HepG2 (cell line): ENCODE results near the gene MOK. TPM values are rescaled to one million over a fixed set of nuclear protein-coding genes. Genes with fewer than 3 reads are reported as not detected.

Experiments
- ATAC-seq: fragments of 200-7000 bp; cut with Tn5 transposase; 3 replicates; pipeline ENCODE4 v1.9.1; 2020; ENCODE audit warnings: mild to moderate bottlenecking, moderate library complexity
- BruUV-seq: library from RNA; stranded (reverse); fragments of 400-500 nt; replicated peaks from 2 replicates; lab custom pipeline; 2021; lab: Mats Ljungman, UMichigan
- CTCF ChIA-PET: fragments of 300-600 bp; formaldehyde crosslinking; extraction: SDS; loops from one replicate; lab custom pipeline; 2021; ENCODE audit warnings: low total read pairs, inconsistent platforms, low intra/inter-chr PET ratio; lab: Yijun Ruan, JAX
- POLR2A ChIA-PET: fragments of 350-600 bp; sonication (Branson Sonifier 250); formaldehyde crosslinking; loops from one replicate; lab custom pipeline; 2020; ENCODE audit warnings: antibody characterized with exemption, inconsistent platforms; lab: Yijun Ruan, JAX
- DNase-seq: peaks from one replicate; pipeline ENCODE4 v3.0.0-alpha.2; 2015; ENCODE audit warnings: low spot score
- FAIRE-seq: peaks from 3 replicates; lab custom pipeline; 2011; peaks lifted over from hg19 to GRCh38; lab: Jason Lieb, UNC
- H2AFZ ChIP-seq: one replicate; pipeline ENCODE4 v1.6.1; 2011; ENCODE audit warnings: low read length, inconsistent platforms
- H3K27ac ChIP-seq: fragments of 300-600 bp; 3 replicates; pipeline ENCODE4 v1.8.0; 2011; ENCODE audit warnings: mixed run types, mild to moderate bottlenecking, mixed read lengths, low read length, inconsistent platforms; ENCODE audit not compliant: insufficient read depth; ENCODE audit errors: extremely low read length
- H3K27me3 ChIP-seq, 2 experiments: fragments of 200-600 bp in 1 of 2; 2 replicates in 1 of 2; 3 replicates in 1 of 2; pipeline versions ENCODE4 v1.6.0 to v1.8.0; 2011; ENCODE audit warnings: low read length in 2 of 2, mild to moderate bottlenecking in 2 of 2, moderate library complexity in 2 of 2, inconsistent platforms in 1 of 2; ENCODE audit not compliant: insufficient read depth in 2 of 2, control insufficient read depth in 1 of 2
- H3K36me3 ChIP-seq, 2 experiments: fragments of 200-600 bp in 1 of 2; replicated peaks in 1 of 2; 2 replicates in 1 of 2; 3 replicates in 1 of 2; pipeline versions ENCODE4 v1.5.1 to v1.8.0; 2011; ENCODE audit warnings: low read length in 2 of 2, inconsistent platforms in 1 of 2; ENCODE audit not compliant: insufficient read depth in 2 of 2, control insufficient read depth in 1 of 2
- H3K4me1 ChIP-seq: 2 replicates; pipeline ENCODE4 v1.5.1; 2012; ENCODE audit warnings: low read length, inconsistent platforms; ENCODE audit not compliant: insufficient read depth
- H3K4me2 ChIP-seq: 2 replicates; pipeline ENCODE4 v1.6.0; 2011; ENCODE audit warnings: low read depth, low read length, inconsistent platforms
- H3K4me3 ChIP-seq, 3 experiments: fragments of 200-600 bp in 1 of 3; sonication (generic), shearing (Covaris generic) in 1 of 3; replicated peaks in 1 of 3; 2 replicates each; pipeline ENCODE4 v1.5.1; 2011 to 2016; ENCODE audit warnings: low read length in 3 of 3, inconsistent platforms in 2 of 3, low read depth in 2 of 3, mild to moderate bottlenecking in 2 of 3, control low read depth in 1 of 3, mixed read lengths in 1 of 3; ENCODE audit not compliant: insufficient read depth in 1 of 3
- H3K79me2 ChIP-seq: one replicate; pipeline ENCODE4 v1.6.1; 2011; ENCODE audit warnings: low read length, inconsistent platforms; ENCODE audit not compliant: insufficient read depth
- H3K9ac ChIP-seq: 2 replicates; pipeline ENCODE4 v1.6.0; 2011; ENCODE audit warnings: mild to moderate bottlenecking, low read depth, low read length, inconsistent platforms; ENCODE audit not compliant: insufficient read depth
- H3K9me3 ChIP-seq: 2 replicates; pipeline ENCODE4 v1.5.1; 2012; ENCODE audit warnings: mild to moderate bottlenecking, low read length
- H4K20me1 ChIP-seq: 2 replicates; pipeline ENCODE4 v1.6.0; 2011; ENCODE audit warnings: inconsistent platforms, mild to moderate bottlenecking, low read length, moderate library complexity; ENCODE audit not compliant: insufficient read depth
- AGO2 ChIP-seq: fragments of 200-400 bp; formaldehyde crosslinking; optimal IDR thresholded peaks from 2 replicates; pipeline ENCODE3; 2017; ENCODE audit warnings: mild to moderate bottlenecking, low read depth, low read length, moderate library complexity
- HNRNPLL ChIP-seq: fragments of 200-400 bp; formaldehyde crosslinking; IDR thresholded peaks from 2 replicates; pipeline ENCODE4 v1.6.1; 2017; ENCODE audit warnings: mild to moderate bottlenecking, low read depth, low read length; ENCODE audit not compliant: poor library complexity, severe bottlenecking
- MXD1 ChIP-seq: sonication (generic); formaldehyde crosslinking; IDR thresholded peaks from 2 replicates; pipeline ENCODE4 v1.4.0; 2020; ENCODE audit warnings: mild to moderate bottlenecking, missing genetic modification reagents
- NFE2L1 ChIP-seq: sonication (generic); formaldehyde crosslinking; IDR thresholded peaks from 2 replicates; pipeline ENCODE4 v1.4.0; 2020; ENCODE audit warnings: missing genetic modification reagents, mild to moderate bottlenecking, borderline replicate concordance
- TAF15 ChIP-seq: fragments of 200-400 bp; formaldehyde crosslinking; IDR thresholded peaks from one replicate; pipeline ENCODE4 v1.6.1; 2018; ENCODE audit warnings: mild to moderate bottlenecking, low read depth, low read length; ENCODE audit not compliant: poor library complexity, severe bottlenecking
- ZBTB33 ChIP-seq: sonication (generic); formaldehyde crosslinking; IDR thresholded peaks from 2 replicates; pipeline ENCODE4 v1.4.0; 2020; ENCODE audit warnings: missing genetic modification reagents
- ZNF674 ChIP-seq: sonication (generic); formaldehyde crosslinking; IDR thresholded peaks from 2 replicates; pipeline ENCODE4 v1.5.0; 2020; ENCODE audit warnings: low read depth, mild to moderate bottlenecking, missing genetic modification reagents
- WGBS: methylation state at CpG from one replicate; pipeline ENCODE4 v1.1.6; 2017; ENCODE audit warnings: low lambda C conversion rate; 5-methylcytosine and 5-hydroxymethylcytosine counted together
- in situ Hi-C: cut with HindIII; loops from 2 replicates; pipeline ENCODE4 v1.10.0; 2017; ENCODE audit warnings: low pct_unique_long_range_greater_than_20kb; ENCODE audit not compliant: extremely low pct_ligation_motif_present
- intact Hi-C: fragments of 100-400 bp; cut with micrococcal nuclease; formaldehyde crosslinking; loops from one replicate; pipeline ENCODE4 v1.10.0; 2022; ENCODE audit not compliant: unreplicated experiment
- polyA plus RNA-seq, 8 experiments: library from polyadenylated mRNA; depleted of rRNA in 3 of 8; stranded (reverse) in 7 of 8; unstranded in 1 of 8; fragments of >200 nt; fragmentation: Illumina TruSeq in 4 of 8; extraction: Trizol in 4 of 8; gene quantifications; 2 replicates each; pipeline versions ENCODE4 v1.2.1 to v1.2.3, GENCODE V29; 2011 to 2016; ENCODE audit warnings: low read depth in 4 of 8, missing spikeins in 1 of 8, mixed read lengths in 1 of 8; ENCODE audit not compliant: insufficient read depth in 1 of 8
- total RNA-seq, 5 experiments: library from RNA; depleted of rRNA; stranded (reverse); fragments of >200 nt; fragmentation: Illumina TruSeq; extraction: Trizol; gene quantifications; 2 replicates each; pipeline ENCODE4 v1.2.3, GENCODE V29; 2016; ENCODE audit warnings: low read depth in 1 of 5
- TF ChIP-seq, protein P1 (sequence below): sonication (generic); formaldehyde crosslinking; IDR thresholded peaks from 2 replicates; pipeline ENCODE4 v1.8.1; 2023; ENCODE audit warnings: mild to moderate bottlenecking, moderate library complexity, missing genetic modification reagents
- TF ChIP-seq, protein P2 (sequence below): sonication (generic); formaldehyde crosslinking; IDR thresholded peaks from 2 replicates; pipeline ENCODE4 v1.8.1; 2023; ENCODE audit warnings: mild to moderate bottlenecking, missing genetic modification reagents

Gene MOK
- total and polyA plus RNA-seq, 2 of the 13 experiments (the other 11 are each of a cell fraction or from before 2014, with no cell fraction given), result 15.3 to 16.9 TPM

DNA sequence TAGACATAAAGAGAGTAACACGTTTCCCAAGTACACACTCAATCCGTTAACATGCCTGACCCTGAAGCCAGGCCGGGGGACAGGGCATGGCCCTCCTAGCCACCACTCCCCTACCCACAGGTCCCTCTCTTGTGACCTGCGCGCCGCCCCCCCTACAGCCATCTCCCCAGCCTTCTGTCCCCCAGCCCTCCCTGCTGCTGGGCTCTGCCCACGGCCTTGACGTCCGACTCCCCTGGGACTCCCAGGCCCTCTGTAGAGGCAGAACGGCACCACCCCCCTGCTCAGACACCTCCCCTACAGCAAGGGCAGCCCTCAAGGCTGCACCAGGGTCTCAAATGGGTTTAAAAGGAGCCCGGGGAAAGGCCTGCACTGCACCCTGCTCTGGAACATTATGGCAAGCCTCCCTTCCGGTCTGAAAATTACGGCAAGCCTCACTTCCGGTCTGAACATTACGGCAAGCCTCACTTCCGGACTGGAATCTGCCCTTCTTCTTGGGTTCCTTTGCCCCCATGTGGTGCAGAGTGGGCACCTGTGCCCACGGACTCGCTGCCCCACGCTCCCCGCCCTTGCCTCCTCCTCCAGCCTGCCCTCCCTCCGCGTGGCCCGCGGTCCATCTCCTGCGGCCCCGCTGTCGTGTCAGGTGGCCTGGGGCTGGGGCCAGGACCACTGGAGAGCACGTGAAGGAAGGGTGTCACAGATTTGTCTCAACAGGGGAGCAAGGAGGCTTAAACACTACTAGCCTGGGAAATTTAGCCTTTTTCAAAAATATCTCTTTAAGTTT lies 77.6 kb downstream of the MOK start:
- Histone ChIP-seq H3K36me3 (peaks cover 1 to 7% of the 10 kb centered on the region in 2 experiments; a peak in 2 of 5 replicates), H4K20me1 (no peaks in the 10 kb centered on the region), H3K79me2 (no peaks in the 10 kb centered on the region), H3K9ac (no peak overlapping the region), H2AFZ (no peak overlapping the region), H3K27ac (no peak overlapping the region), H3K4me1 (no peaks in the 10 kb centered on the region), H3K4me3 (no peak overlapping the region), H3K9me3 (no peaks in the 10 kb centered on the region), H3K4me2 (no peak overlapping the region), H3K27me3 (no peaks in the 10 kb centered on the region; a peak in 1 of 5 replicates)
- POLR2A ChIA-PET, result no interaction called here
- no peak for TF ChIP-seq MXD1 (CRISPR knock-in tag)
- no peak for TF ChIP-seq ZNF674 (CRISPR knock-in tag)
- no TSS peak for BruUV-seq
- in situ Hi-C loops (no loop called here), intact Hi-C loops (no loop called here)
- WGBS, result 91% methylated on average over 28 of the region's 28 CpGs
- ATAC-seq, result peak; percentile 18; the same call in 2 of the 3 replicates
- FAIRE-seq, result no peak
- CTCF ChIA-PET, result no interaction called here
- DNase-seq, result no peak

GRCh38 chr14:102226356-102227125 lies 78.4 kb downstream of the MOK start:
- ChIA-PET POLR2A (no interaction called here), CTCF (no interaction called here)
- H3K27ac ChIP-seq, result no peak overlapping the region
- DNase-seq (no peak), ATAC-seq (peak; percentile 49), FAIRE-seq (no peak)
- peaks cover 1 to 7% of the 10 kb centered on the region in 2 experiments; a peak in 2 of 5 replicates for H3K36me3 ChIP-seq
- no peak overlapping the region for H3K9ac ChIP-seq
- intact Hi-C loops (no loop called here), in situ Hi-C loops (no loop called here)
- no peaks in the 10 kb centered on the region for H3K4me1 ChIP-seq
- H3K4me2 ChIP-seq, result no peak overlapping the region
- 93% methylated on average over 13 of the region's 27 CpGs for WGBS
- H3K79me2 ChIP-seq, result no peaks in the 10 kb centered on the region
- no TSS peak for BruUV-seq
- H2AFZ ChIP-seq, result no peak overlapping the region
- no peak overlapping the region for H3K4me3 ChIP-seq
- no peaks in the 10 kb centered on the region for H4K20me1 ChIP-seq
- H3K9me3 ChIP-seq, result no peaks in the 10 kb centered on the region
- H3K27me3 ChIP-seq, result no peaks in the 10 kb centered on the region; a peak in 1 of 5 replicates
- no peak for TF ChIP-seq HNRNPLL
- TF ChIP-seq, protein P1, sequence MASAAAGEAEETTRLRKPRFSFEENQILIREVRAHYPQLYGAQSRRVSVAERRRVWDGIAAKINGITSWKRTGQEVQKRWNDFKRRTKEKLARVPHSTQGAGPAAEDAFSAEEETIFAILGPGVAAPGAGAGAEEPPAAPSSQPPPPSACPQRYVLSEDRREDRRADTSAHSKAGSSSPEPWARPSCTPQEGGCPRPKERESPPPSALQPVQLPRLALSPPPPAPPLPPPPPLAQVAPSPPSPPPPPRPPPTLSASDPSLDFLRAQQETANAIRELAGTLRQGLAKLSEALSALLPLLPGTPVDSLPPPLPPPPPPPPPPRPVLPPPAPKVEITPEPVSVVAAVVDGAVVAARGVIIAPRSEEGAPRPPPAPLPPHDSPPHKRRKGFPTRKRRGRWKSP (CRISPR knock-in tag), result no peak
- no peak for TF ChIP-seq TAF15
- 0 out of 2 replicates have a peak, but pooled peaks have one; percentile 16 for TF ChIP-seq ZBTB33 (CRISPR knock-in tag)
- no peak for TF ChIP-seq NFE2L1 (CRISPR knock-in tag)
- TF ChIP-seq, protein P2, sequence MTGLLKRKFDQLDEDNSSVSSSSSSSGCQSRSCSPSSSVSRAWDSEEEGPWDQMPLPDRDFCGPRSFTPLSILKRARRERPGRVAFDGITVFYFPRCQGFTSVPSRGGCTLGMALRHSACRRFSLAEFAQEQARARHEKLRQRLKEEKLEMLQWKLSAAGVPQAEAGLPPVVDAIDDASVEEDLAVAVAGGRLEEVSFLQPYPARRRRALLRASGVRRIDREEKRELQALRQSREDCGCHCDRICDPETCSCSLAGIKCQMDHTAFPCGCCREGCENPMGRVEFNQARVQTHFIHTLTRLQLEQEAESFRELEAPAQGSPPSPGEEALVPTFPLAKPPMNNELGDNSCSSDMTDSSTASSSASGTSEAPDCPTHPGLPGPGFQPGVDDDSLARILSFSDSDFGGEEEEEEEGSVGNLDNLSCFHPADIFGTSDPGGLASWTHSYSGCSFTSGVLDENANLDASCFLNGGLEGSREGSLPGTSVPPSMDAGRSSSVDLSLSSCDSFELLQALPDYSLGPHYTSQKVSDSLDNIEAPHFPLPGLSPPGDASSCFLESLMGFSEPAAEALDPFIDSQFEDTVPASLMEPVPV (CRISPR knock-in tag), result no peak
- peak; percentile 58 for TF ChIP-seq AGO2
